ENCODE measurements around the gene RABL6.
"Not testable (repeated sequence)": the region's sequence is repeated elsewhere in the genome, so short reads cannot be mapped to it uniquely, and the experiment has no call there.

RABL6 gene

DNA sequence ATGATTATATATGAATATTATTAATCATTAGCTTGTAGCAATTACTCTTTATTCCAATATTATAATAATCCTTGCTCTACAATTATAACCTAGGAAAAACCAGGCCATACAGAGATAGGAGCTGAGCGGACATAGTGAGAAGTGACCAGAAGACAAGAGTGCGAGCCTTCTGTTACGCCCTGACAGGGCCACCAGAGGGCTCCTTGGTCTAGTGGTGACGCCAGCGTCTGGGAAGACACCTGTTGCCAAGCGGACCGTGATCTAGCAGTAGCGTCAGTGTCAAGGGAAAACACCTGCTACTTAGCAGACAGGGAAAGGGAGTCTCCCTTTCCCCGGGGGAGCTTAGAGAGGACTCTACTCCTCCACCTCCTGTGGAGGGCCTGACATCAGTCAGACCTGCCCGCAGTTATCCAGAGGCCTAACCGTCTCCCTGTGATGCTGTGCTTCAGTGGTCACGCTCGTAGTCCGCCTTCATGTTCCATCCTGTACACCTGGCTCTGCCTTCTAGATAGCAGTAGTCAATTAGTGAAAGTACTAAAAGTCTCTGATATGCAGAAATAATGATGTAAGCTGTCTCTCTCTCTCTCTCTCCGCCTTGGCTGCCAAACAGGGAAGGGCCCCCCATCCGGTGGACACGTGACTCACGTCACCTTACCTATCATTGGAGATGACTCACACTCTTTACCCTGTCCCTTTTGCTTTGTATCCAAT, 41.2 kb upstream of the RABL6 start:
- not testable (repeated sequence) for H3K4me3 ChIP-seq (ENCODE audit: control insufficient read depth, low read depth, low read length)
- peak; percentile 60 for DNase-seq (ENCODE audit: low read depth)
- TF ChIP-seq, protein P1, sequence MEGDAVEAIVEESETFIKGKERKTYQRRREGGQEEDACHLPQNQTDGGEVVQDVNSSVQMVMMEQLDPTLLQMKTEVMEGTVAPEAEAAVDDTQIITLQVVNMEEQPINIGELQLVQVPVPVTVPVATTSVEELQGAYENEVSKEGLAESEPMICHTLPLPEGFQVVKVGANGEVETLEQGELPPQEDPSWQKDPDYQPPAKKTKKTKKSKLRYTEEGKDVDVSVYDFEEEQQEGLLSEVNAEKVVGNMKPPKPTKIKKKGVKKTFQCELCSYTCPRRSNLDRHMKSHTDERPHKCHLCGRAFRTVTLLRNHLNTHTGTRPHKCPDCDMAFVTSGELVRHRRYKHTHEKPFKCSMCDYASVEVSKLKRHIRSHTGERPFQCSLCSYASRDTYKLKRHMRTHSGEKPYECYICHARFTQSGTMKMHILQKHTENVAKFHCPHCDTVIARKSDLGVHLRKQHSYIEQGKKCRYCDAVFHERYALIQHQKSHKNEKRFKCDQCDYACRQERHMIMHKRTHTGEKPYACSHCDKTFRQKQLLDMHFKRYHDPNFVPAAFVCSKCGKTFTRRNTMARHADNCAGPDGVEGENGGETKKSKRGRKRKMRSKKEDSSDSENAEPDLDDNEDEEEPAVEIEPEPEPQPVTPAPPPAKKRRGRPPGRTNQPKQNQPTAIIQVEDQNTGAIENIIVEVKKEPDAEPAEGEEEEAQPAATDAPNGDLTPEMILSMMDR (conservative IDR thresholded peaks at IDR 0.05; ENCODE audit: control insufficient read depth, insufficient read depth, low read depth, low read length) = peak; percentile 25

DNA sequence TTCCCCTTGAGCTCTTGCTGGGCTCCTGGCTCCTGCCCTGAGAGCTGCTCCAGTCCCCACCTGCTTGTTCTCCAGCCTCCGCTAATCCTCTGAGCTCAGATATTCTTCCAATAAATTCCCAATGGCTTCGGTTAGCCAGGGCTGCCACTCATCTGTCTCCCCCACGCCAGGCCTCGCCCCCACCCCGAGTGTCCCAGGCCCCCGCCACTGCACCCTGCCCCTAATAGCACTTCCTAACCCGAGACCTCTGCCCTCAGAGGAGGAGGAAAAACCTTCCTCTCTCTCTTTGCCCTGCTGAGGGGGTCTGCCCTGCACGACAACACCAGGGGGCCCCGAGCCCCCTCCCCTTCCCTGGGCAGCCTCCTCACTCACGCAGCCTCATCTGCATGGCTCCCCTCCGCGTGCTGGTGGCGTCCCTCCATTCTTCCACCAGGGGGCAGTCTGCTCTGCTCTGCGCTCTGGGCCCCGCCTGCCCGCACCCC, 38.0 kb upstream of the RABL6 start:
- TF ChIP-seq, protein P1 (conservative IDR thresholded peaks at IDR 0.05; ENCODE audit: control insufficient read depth, insufficient read depth, low read depth, low read length) = peak; percentile 39
- DNase-seq (ENCODE audit: low read depth) = no peak
- H3K4me3 ChIP-seq (ENCODE audit: control insufficient read depth, low read depth, low read length) = no peak overlapping the region

DNA sequence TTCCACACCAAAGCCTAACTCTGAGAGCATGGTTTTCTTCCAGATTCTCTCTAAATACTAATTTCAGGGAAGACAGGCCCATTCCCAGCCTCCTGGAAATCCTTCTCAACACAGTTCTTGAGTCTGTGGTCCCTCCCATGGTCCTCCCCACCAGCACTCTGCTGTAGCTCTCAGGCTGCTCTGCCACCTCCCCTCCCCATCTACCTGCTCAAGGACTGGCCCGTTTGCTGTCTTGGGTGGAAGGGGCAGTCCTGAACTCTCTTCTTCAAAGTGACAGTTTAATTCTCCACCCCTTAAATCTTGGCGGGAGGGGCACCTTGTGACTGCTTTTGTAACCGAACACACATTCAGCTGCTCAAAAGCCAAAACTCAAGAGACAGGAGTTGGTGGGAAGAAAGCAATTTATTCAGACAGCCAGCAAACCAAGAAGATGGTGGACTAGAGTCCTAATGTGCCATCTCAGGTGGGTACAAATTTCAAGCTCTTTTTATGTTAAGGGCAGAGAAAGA, 35.8 kb upstream of the RABL6 start:
- TF ChIP-seq, protein P1 (conservative IDR thresholded peaks at IDR 0.05; ENCODE audit: control insufficient read depth, insufficient read depth, low read depth, low read length) = no peak
- DNase-seq (ENCODE audit: low read depth) = no peak
- H3K4me3 ChIP-seq (ENCODE audit: control insufficient read depth, low read depth, low read length) = no peak overlapping the region

DNA sequence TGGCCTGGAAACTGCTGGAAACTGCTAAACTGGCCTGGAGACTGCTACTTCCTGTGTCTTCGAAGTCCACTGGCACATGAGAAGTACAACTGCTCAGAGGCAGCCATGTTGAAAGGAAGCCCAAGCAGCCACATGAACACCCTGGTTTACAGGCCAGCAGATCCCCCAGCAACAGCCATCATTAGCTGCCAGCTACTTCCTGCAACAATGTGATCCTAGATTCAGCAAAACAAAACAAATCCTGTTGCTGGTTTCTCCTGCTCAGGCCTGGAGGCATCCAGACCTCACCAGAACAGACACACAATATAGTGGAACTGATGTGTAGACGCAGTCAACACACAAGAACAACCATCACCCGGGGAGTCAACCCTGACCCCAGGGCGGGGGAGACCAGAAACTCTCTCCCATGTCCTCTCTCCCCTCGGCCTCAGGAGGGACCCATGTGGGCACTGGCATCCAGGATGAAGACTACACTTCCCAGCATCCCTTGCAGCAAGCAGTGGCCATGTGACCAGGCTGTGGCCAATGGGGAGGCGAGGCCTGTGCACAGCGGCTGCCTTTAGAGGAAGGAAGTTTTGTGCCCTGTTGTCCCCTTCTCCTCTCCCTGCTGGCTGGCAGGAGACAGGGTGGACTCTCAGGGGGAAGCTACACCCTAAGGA, 34.2 kb upstream of the RABL6 start:
- DNase-seq (ENCODE audit: low read depth) = no peak
- no peak overlapping the region for H3K4me3 ChIP-seq (ENCODE audit: control insufficient read depth, low read depth, low read length)
- TF ChIP-seq, protein P1 (conservative IDR thresholded peaks at IDR 0.05; ENCODE audit: control insufficient read depth, insufficient read depth, low read depth, low read length) = no peak

DNA sequence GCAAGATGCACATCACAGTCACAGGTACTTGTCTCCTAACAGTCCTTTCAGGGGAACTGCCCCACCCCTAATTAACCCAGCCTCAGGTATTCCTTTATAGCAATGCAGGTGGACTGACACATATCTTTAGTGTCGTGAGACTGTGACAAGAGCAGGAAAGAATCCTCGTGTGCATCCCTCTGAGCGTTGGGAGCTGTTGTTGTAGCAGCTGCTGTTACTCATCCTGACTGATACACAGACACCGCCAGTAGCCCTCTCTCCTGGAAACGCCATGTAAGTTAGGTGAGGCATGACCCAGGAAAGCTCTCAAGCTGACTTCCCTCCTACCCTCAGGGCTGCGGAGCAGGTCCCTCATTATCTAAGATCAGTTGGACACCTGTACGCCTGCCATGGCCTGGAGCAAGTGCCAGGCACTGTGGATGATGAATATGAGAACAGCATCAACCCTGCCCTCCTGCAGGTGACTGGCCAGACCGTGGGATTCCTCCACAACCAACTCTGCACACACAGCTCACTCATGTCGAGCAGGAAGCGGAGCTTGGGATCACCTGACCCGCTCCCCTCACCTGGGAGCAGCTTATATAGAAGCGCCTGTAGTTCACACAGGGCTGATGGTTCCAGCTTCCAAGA, 33.2 kb upstream of the RABL6 start:
- TF ChIP-seq, protein P1 (conservative IDR thresholded peaks at IDR 0.05; ENCODE audit: control insufficient read depth, insufficient read depth, low read depth, low read length) = no peak

DNA sequence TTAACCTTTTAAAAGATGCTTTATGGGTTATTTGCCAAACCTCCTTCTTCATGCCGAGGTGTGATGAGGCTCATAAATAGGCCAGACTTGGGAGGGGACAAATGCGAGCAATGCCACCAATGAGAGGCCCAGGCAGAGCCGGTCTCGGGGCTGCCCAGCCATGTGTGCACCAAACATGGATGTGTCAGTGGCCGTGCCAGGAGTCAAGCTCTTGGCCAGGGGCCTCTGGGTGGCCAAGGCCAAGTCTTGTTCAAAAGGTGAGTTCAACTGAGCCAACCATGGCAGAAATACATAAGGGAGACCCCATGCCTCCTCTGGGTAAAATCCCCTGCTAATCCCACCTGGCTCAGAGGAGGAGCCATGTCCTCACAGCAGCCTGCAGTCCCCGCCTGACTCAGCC, 32.6 kb upstream of the RABL6 start:
- TF ChIP-seq, protein P1 (conservative IDR thresholded peaks at IDR 0.05; ENCODE audit: control insufficient read depth, insufficient read depth, low read depth, low read length) = no peak
- H3K4me3 ChIP-seq (ENCODE audit: control insufficient read depth, low read depth, low read length) = no peak overlapping the region
- DNase-seq (ENCODE audit: low read depth) = no peak

More for the DNA sequence above, 33.2 kb upstream of the RABL6 start:
- no peak overlapping the region for H3K4me3 ChIP-seq (ENCODE audit: control insufficient read depth, low read depth, low read length)
- no peak for DNase-seq (ENCODE audit: low read depth)

All from fibroblast of mammary gland (primary cell).